ENCODE measurements around the gene MRPL51. TPM values are rescaled to one million over a fixed set of nuclear protein-coding genes. Genes with fewer than 3 reads are reported as not detected.

MRPL51 gene
- total RNA-seq = 57.4 and 81.6 TPM in 2 replicates
- polyA plus RNA-seq = 231 and 267 TPM in 2 replicates

DNA sequence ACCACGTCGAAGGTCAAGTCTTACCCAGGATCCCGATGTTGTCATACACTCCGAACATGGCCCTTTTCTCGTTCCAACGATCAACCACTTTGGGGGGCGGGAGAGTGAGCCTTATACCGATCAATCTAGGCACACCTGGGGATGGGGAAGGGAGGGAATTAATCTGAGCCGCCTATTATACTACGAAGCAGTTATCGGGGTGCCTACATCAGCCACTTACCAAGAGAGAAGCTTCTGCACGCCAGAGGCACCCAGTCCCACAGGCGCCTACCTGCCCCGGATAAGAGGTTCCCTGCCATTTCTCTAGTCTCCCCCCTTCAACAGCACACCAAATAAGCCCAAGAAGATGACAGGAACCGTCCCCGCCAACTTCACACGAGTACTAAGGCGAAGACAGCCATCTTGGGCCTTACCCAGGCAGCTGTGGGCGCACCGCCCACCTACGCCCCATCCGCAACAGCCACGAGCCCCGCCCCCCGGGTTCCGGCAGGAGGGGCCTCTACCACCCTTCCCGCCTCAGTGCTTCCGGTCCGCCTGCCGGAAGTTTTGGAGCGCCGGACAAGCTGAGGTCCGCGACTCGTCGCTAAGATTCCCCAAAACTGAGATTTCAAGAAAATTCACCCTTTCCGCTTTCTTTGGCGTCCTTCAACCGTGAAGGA lies at the start of gene MRPL51:
TSS of gene MRPL51 (minus strand) at position 425 of the 659 bp plus-strand sequence. CDS start at position 299, 126 bp downstream.
- peak within 1 kb of the TSS; percentile 82 for H2AFZ ChIP-seq
- TF ChIP-seq EZH2phosphoT487 (IDR thresholded peaks at IDR 0.05; ENCODE audit: low read depth, severe bottlenecking, unreplicated experiment) (no peak), EZH2 (IDR thresholded peaks at IDR 0.05; ENCODE audit: borderline replicate concordance) (no peak)
- TF ChIP-seq, protein P1, sequence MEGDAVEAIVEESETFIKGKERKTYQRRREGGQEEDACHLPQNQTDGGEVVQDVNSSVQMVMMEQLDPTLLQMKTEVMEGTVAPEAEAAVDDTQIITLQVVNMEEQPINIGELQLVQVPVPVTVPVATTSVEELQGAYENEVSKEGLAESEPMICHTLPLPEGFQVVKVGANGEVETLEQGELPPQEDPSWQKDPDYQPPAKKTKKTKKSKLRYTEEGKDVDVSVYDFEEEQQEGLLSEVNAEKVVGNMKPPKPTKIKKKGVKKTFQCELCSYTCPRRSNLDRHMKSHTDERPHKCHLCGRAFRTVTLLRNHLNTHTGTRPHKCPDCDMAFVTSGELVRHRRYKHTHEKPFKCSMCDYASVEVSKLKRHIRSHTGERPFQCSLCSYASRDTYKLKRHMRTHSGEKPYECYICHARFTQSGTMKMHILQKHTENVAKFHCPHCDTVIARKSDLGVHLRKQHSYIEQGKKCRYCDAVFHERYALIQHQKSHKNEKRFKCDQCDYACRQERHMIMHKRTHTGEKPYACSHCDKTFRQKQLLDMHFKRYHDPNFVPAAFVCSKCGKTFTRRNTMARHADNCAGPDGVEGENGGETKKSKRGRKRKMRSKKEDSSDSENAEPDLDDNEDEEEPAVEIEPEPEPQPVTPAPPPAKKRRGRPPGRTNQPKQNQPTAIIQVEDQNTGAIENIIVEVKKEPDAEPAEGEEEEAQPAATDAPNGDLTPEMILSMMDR (IDR thresholded peaks at IDR 0.05; ENCODE audit: poor library complexity) = no peak

DNA sequence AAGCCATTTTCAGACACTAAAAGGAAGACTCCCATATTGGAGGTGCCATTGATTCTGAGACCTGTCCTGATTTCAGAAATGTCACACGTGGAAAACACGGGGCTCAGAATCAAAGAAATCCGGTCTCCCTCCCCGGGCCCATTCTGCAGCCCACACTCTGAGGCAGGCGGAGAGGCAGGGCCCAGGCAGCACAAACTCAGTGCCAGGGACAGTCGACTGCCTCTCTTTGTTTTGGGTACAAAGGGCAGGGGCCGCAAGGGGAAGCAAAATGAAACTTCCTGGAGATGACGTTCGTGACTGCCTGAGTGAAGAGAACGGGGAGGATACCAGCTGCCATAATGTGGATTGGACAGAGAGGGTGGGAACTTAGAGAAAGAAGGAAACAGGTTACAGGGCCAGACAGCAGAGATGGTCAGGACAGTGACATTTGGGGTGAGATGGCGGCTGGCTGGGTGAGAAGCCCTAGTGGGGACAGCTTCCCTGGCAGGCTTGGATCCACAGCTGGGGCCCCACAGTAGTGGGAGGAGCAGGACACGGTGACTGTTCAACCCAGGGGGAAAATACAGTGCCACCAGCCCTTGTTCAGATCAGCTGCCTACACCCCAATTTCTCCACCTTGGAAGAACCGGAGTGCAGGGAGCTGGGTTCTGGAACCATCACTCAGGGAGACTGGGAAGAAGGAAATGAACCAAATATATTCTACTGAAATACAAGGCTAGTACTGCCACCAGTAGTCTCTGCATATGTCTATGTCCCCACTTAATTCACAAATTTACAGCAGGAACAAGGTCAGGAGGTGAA lies 49.3 kb upstream of the MRPL51 start:
- 72% methylated on average over 13 of the region's 13 CpGs for WGBS (ENCODE audit: low lambda C conversion rate, missing lambda C conversion rate)

More for the DNA sequence above, at the start of gene MRPL51:
- peak within 1 kb of the TSS; percentile 94 for H3K4me2 ChIP-seq
- WGBS (ENCODE audit: low lambda C conversion rate, missing lambda C conversion rate) = 2% methylated on average over 39 of the region's 39 CpGs
- peaks cover 44% of the 10 kb centered on the region for H3K79me2 ChIP-seq
- H3K27ac ChIP-seq = peak within 1 kb of the TSS; percentile 97
- H3K9me2 ChIP-seq (replicated peaks; ENCODE audit: insufficient read depth) = no peaks in the 10 kb centered on the region
- H4K20me1 ChIP-seq (ENCODE audit: insufficient read depth, poor library complexity, severe bottlenecking) = no peaks in the 10 kb centered on the region
- H3K4me3 ChIP-seq = peak within 1 kb of the TSS; percentile 74
- DNase-seq (ENCODE audit: low spot score) = peak; percentile 99
- no peaks in the 10 kb centered on the region for H3K36me3 ChIP-seq (replicated peaks; ENCODE audit: insufficient read depth, low read depth)
- peaks cover 16% of the 10 kb centered on the region for H3K4me1 ChIP-seq (ENCODE audit: insufficient read depth)
- no peaks in the 10 kb centered on the region for H3K27me3 ChIP-seq
- no peaks in the 10 kb centered on the region for H3K9me3 ChIP-seq (ENCODE audit: low read depth)

DNA sequence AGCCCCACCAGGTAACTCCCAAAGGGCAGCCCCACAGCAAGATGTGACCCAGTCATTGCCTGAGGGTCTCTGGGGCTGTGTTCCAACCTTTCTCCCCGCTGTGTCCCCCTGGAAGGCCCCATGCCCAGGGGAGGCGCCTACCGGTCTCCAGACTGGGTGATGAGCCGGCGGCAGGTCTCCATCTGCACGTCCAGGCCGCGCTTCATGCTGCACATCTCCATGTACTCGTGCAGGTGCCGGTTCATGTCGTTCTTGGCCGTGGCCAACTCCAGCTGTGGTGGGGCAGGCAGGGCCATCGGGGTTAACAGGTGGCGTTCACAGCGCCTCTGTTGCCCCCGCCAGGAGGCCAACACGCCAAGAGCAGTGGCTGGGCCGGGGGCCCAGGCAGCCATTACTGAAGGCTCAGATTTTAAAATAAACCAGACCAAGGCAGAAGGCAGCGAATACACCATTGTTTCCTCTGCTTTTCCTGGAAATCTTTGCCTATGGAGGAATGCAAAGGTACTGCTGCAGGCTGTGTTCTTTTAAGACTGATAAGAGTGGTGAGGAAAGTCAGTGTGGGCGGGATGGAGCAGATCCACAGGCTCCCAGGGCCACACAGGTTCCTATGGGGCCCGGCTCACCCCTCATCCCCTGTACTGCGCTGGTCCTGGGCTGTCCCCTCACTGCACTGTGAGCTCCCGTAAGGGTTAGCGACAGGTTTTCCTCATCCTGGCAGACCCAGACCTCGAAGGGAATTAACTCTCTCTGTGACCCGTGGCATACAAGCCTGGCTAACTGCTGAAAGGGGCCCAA lies 48.5 kb upstream of the MRPL51 start:
- DNase-seq (ENCODE audit: low spot score) = no peak
- 81% methylated on average over 26 of the region's 26 CpGs for WGBS (ENCODE audit: low lambda C conversion rate, missing lambda C conversion rate)
- H3K4me1 ChIP-seq (ENCODE audit: insufficient read depth) = peaks cover 27% of the 10 kb centered on the region
- no peaks in the 10 kb centered on the region for H3K9me3 ChIP-seq (ENCODE audit: low read depth)
- no peaks in the 10 kb centered on the region for H3K9me2 ChIP-seq (replicated peaks; ENCODE audit: insufficient read depth)
- H3K36me3 ChIP-seq (replicated peaks; ENCODE audit: insufficient read depth, low read depth) = no peaks in the 10 kb centered on the region
- peaks cover 6% of the 10 kb centered on the region for H3K79me2 ChIP-seq
- peak overlapping the region; percentile 95 for H3K27ac ChIP-seq
- H3K27me3 ChIP-seq = no peaks in the 10 kb centered on the region
- H4K20me1 ChIP-seq (ENCODE audit: insufficient read depth, poor library complexity, severe bottlenecking) = peaks cover 18% of the 10 kb centered on the region
- TF ChIP-seq EZH2phosphoT487 (IDR thresholded peaks at IDR 0.05; ENCODE audit: low read depth, severe bottlenecking, unreplicated experiment) (no peak), EZH2 (IDR thresholded peaks at IDR 0.05; ENCODE audit: borderline replicate concordance) (no peak)
- TF ChIP-seq, protein P1 (IDR thresholded peaks at IDR 0.05; ENCODE audit: poor library complexity) = no peak
- no peak overlapping the region for H2AFZ ChIP-seq
- peak overlapping the region; percentile 68 for H3K4me2 ChIP-seq
- H3K4me3 ChIP-seq = no peak overlapping the region

More for the DNA sequence above, 49.3 kb upstream of the MRPL51 start:
- Histone ChIP-seq H2AFZ (no peak overlapping the region), H3K4me2 (peak overlapping the region; percentile 68), H3K27me3 (no peaks in the 10 kb centered on the region), H4K20me1 (ENCODE audit: insufficient read depth, poor library complexity, severe bottlenecking) (peaks cover 11% of the 10 kb centered on the region), H3K9me3 (ENCODE audit: low read depth) (no peaks in the 10 kb centered on the region), H3K79me2 (no peaks in the 10 kb centered on the region), H3K4me3 (no peak overlapping the region), H3K27ac (peak overlapping the region; percentile 95), H3K9me2 (replicated peaks; ENCODE audit: insufficient read depth) (no peaks in the 10 kb centered on the region), H3K4me1 (ENCODE audit: insufficient read depth) (peaks cover 27% of the 10 kb centered on the region), H3K36me3 (replicated peaks; ENCODE audit: insufficient read depth, low read depth) (no peaks in the 10 kb centered on the region)
- peak; percentile 77 for DNase-seq (ENCODE audit: low spot score)
- TF ChIP-seq EZH2phosphoT487 (IDR thresholded peaks at IDR 0.05; ENCODE audit: low read depth, severe bottlenecking, unreplicated experiment) (no peak), EZH2 (IDR thresholded peaks at IDR 0.05; ENCODE audit: borderline replicate concordance) (no peak)
- TF ChIP-seq, protein P1 (IDR thresholded peaks at IDR 0.05; ENCODE audit: poor library complexity) = no peak
